DND-41 (cell line): Measurements from ENCODE around the gene G6PC2.

ENCODE experiments used
- ATAC-seq: fragments of 200-7000 bp; cut with Tn5 transposase; 3 replicates; pipeline ENCODE4 v1.9.1; 2021; ENCODE audit warnings: low read depth; ENCODE audit not compliant: insufficient read depth
- DNase-seq: peaks from one replicate; pipeline ENCODE4 v3.0.0-alpha.2; 2020
- H2AFZ ChIP-seq: 2 replicates; pipeline ENCODE4 v1.6.0; 2012; ENCODE audit warnings: low read depth, low read length
- H3K27ac ChIP-seq: 2 replicates; pipeline ENCODE4 v1.5.1; 2012; ENCODE audit warnings: low read length, inconsistent platforms
- H3K27me3 ChIP-seq: fragments of 200-600 bp; sonication (generic); 2 replicates; pipeline ENCODE4 v1.6.0; 2012; ENCODE audit warnings: low read length, mild to moderate bottlenecking, inconsistent platforms; ENCODE audit not compliant: insufficient read depth, poor library complexity
- H3K36me3 ChIP-seq: 2 replicates; pipeline ENCODE4 v1.5.1; 2012; ENCODE audit warnings: low read length, inconsistent platforms; ENCODE audit not compliant: insufficient read depth
- H3K4me1 ChIP-seq: 2 replicates; pipeline ENCODE4 v1.5.1; 2012; ENCODE audit warnings: mild to moderate bottlenecking, low read length; ENCODE audit not compliant: insufficient read depth
- H3K4me2 ChIP-seq: 2 replicates; pipeline ENCODE4 v1.6.0; 2012; ENCODE audit warnings: mild to moderate bottlenecking, moderate library complexity, low read length, inconsistent platforms; ENCODE audit not compliant: insufficient read depth
- H3K4me3 ChIP-seq, 2 experiments: fragments of 200-600 bp in 1 of 2; shearing (Covaris generic) in 1 of 2; 2 replicates each; pipeline ENCODE4 v1.5.1; 2012 to 2016; ENCODE audit warnings: inconsistent platforms in 2 of 2, low read length in 2 of 2, mild to moderate bottlenecking in 2 of 2, low read depth in 1 of 2, moderate library complexity in 1 of 2
- H3K79me2 ChIP-seq: 2 replicates; pipeline ENCODE4 v1.6.0; 2012; ENCODE audit warnings: low read length, inconsistent platforms; ENCODE audit not compliant: insufficient read depth
- H3K9ac ChIP-seq: 2 replicates; pipeline ENCODE4 v1.6.0; 2012; ENCODE audit warnings: low read depth, mild to moderate bottlenecking, inconsistent platforms, low read length, moderate library complexity
- H3K9me3 ChIP-seq: 2 replicates; pipeline ENCODE4 v1.5.1; 2012; ENCODE audit warnings: low read length, moderate library complexity, mild to moderate bottlenecking, inconsistent platforms; ENCODE audit not compliant: insufficient read depth, severe bottlenecking
- H4K20me1 ChIP-seq: 2 replicates; pipeline ENCODE4 v1.6.0; 2012; ENCODE audit warnings: low read length; ENCODE audit not compliant: insufficient read depth
- EZH2 ChIP-seq: IDR thresholded peaks from 3 replicates; pipeline ENCODE4 v1.6.1; 2012; ENCODE audit warnings: borderline replicate concordance, low read depth, mild to moderate bottlenecking, moderate library complexity, low read length, inconsistent platforms; ENCODE audit not compliant: severe bottlenecking
- TF ChIP-seq, protein P1 (sequence below): IDR thresholded peaks from 2 replicates; pipeline ENCODE4 v1.5.1; 2012; ENCODE audit warnings: borderline replicate concordance, low read length, moderate library complexity, mild to moderate bottlenecking; ENCODE audit not compliant: poor library complexity, severe bottlenecking; ENCODE audit errors: extremely low read depth

Gene G6PC2

DNA sequence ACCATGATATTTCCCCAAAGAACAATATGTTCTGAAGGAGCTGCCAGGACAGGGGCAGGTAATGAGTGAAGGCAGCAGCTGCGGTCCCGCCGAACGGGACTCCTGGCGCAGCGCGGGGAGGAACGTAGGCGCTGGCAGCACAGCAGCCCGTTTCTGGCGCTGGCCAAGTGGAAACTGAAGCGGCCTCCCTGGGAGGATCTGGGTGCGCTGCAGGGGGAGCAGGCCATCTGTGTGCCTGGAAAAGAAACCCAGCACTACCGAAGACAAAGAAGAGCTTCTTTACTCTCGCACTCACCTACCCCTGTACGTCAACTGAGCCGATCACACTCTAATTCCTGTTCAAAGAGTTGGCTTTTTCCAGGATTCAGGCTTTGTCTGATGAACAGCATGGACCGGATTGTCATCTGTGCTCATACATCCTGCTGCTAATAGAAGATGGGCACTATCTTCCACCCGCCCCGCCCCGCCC is 11.8 kb downstream of the G6PC2 start:
- H3K9me3 ChIP-seq, result no peaks in the 10 kb centered on the region
- H3K9ac ChIP-seq, result no peak overlapping the region
- no peak overlapping the region for H3K27ac ChIP-seq
- TF ChIP-seq, protein P1, sequence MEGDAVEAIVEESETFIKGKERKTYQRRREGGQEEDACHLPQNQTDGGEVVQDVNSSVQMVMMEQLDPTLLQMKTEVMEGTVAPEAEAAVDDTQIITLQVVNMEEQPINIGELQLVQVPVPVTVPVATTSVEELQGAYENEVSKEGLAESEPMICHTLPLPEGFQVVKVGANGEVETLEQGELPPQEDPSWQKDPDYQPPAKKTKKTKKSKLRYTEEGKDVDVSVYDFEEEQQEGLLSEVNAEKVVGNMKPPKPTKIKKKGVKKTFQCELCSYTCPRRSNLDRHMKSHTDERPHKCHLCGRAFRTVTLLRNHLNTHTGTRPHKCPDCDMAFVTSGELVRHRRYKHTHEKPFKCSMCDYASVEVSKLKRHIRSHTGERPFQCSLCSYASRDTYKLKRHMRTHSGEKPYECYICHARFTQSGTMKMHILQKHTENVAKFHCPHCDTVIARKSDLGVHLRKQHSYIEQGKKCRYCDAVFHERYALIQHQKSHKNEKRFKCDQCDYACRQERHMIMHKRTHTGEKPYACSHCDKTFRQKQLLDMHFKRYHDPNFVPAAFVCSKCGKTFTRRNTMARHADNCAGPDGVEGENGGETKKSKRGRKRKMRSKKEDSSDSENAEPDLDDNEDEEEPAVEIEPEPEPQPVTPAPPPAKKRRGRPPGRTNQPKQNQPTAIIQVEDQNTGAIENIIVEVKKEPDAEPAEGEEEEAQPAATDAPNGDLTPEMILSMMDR, result no peak
- H3K27me3 ChIP-seq, result no peaks in the 10 kb centered on the region
- H2AFZ ChIP-seq, result no peak overlapping the region
- H3K36me3 ChIP-seq, result no peaks in the 10 kb centered on the region
- H3K4me1 ChIP-seq, result no peaks in the 10 kb centered on the region
- no peaks in the 10 kb centered on the region for H3K79me2 ChIP-seq
- DNase-seq, result no peak
- no peaks in the 10 kb centered on the region for H4K20me1 ChIP-seq
- no peak overlapping the region for H3K4me3 ChIP-seq
- no peak for ATAC-seq
- no peak overlapping the region for H3K4me2 ChIP-seq

DNA sequence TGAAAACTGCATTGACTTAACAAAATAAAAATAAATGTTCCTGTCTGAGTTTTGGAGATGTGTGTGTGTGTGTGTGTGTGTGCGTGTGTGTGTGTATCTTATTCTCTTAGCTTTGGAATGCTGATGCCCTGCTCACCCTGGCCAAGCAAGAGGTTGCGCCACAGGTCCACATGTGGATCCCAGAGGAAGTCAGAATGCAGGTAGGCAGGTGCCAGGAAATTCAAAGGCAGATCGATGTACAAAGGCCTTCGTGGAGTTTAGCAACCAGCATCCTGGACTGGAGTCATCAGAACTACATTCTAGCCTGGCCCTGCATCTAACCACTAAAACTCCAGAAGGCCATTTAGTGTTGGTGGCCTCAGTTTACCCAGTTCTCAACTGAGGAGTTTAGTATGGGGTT is 12.4 kb downstream of the G6PC2 start:
- no peak overlapping the region for H3K9ac ChIP-seq
- H3K4me3 ChIP-seq, result no peak overlapping the region
- H3K27ac ChIP-seq, result no peak overlapping the region
- H3K9me3 ChIP-seq, result no peaks in the 10 kb centered on the region
- H3K36me3 ChIP-seq, result no peaks in the 10 kb centered on the region
- no peaks in the 10 kb centered on the region for H4K20me1 ChIP-seq
- TF ChIP-seq, protein P1, result no peak
- no peak for TF ChIP-seq EZH2
- ATAC-seq (no peak), DNase-seq (no peak)
- no peaks in the 10 kb centered on the region for H3K27me3 ChIP-seq
- H3K79me2 ChIP-seq, result no peaks in the 10 kb centered on the region
- H2AFZ ChIP-seq, result no peak overlapping the region
- no peak overlapping the region for H3K4me2 ChIP-seq
- H3K4me1 ChIP-seq, result no peaks in the 10 kb centered on the region

DNA sequence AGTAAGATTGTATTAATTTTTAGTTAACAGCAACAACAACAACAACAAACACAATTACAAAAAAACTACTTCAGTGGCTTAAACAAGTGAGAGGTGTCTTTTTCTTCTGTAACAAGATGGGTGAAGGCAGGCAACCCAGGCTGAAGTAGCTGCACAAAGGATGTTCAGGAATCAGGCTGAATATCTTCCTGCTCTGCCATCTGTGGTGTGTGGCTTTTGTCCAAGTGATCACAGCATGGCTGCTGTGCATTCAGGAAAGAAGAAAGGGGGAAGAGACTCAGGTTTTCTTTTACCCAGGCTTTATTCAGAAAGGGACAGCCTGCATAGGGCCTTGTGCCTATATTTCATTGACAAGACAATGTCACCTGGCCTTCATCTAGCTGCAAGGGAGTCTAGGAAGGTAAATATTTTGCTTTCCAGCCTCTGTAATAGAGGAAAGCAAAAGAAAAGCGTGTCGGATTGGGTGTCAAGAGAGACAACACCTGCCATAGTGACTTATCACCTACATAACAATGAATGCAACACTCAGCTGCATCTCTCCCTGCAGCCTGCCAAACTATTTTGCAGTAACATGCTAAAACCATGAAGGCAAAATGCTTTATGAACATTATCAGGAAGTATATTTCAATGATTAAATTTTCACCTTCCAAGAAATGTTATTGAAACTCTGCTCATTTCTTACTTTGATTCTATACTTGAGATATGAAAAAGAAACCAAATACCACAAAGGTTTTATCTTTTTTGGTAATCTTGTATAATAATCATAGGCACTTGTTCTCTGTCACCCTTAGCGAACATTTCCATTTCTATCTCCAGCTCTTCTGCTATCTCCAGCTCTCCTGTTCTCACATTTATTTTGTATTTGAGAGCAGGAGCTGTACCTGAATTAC is 14.6 kb downstream of the G6PC2 start:
- H3K27ac ChIP-seq, result no peak overlapping the region
- H3K4me3 ChIP-seq, result no peak overlapping the region
- TF ChIP-seq, protein P1, result no peak
- no peak for TF ChIP-seq EZH2
- DNase-seq (no peak), ATAC-seq (no peak)
- H3K9ac ChIP-seq, result no peak overlapping the region
- H3K4me2 ChIP-seq, result no peak overlapping the region
- no peaks in the 10 kb centered on the region for H3K36me3 ChIP-seq
- no peaks in the 10 kb centered on the region for H3K27me3 ChIP-seq
- H4K20me1 ChIP-seq, result no peaks in the 10 kb centered on the region
- no peaks in the 10 kb centered on the region for H3K4me1 ChIP-seq
- no peak overlapping the region for H2AFZ ChIP-seq
- H3K9me3 ChIP-seq, result no peaks in the 10 kb centered on the region
- no peaks in the 10 kb centered on the region for H3K79me2 ChIP-seq
